ENCODE results near the gene SPON1.
"Not testable (repeated sequence)": the region's sequence is repeated elsewhere in the genome, so short reads cannot be mapped to it uniquely, and the experiment has no call there.

GRCh38 chr11:14154103-14154502 lies 191.6 kb downstream of the SPON1 start:
- not testable (repeated sequence) for TF ChIP-seq CTCF, EP300 (IDR thresholded peaks at IDR 0.05)

Measured in ovary (tissue), 3 donors.